D341Med (cell line): ENCODE data around the gene ADPRH.
"Not testable (repeated sequence)": the region's sequence is repeated elsewhere in the genome, so short reads cannot be mapped to it uniquely, and the experiment has no call there.

ENCODE experiments used
- DNase-seq: peaks from one replicate; pipeline ENCODE4 v3.0.0; 2012; ENCODE audit warnings: low spot score

ADPRH gene

DNA sequence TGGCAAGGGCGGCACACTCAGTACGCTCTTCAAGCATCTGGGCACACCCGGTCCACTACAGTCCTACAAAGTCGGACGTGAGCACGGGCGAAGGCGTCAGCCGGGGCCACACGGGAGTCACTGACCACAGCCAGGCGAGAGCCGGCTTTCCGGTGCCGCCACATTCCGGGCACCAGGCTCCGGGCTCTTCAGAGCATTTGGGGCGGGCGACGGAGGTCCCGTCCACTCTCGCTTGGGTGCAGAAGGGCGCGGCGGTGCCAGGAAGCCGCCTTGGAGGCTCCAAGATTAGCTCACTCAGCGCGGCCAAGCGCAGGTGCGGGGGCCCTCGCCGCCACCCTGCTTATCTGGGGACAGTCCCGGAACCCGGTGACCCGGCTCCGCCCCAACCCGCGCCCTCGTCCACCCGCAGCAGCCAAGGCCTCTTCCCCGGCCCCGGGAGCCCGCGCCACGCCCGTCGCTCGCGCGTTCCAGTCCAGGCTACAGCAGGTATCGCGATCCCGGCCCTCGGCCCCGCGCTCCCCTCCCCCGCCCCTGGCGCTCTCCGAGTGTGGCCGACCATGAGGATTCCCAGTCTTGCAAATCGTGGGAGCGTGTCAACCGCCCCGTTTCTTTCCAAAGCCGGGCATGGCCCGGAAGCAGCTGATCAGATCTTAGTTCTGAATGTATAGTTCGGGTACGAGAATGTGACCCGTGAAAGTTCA, at the start of gene ADPRH:
TSS of gene ADPRH (plus strand) at position 127 of the 701 bp plus-strand sequence. CDS start 2,678 bp downstream, outside the sequence.
- DNase-seq, result peak; percentile 43

DNA sequence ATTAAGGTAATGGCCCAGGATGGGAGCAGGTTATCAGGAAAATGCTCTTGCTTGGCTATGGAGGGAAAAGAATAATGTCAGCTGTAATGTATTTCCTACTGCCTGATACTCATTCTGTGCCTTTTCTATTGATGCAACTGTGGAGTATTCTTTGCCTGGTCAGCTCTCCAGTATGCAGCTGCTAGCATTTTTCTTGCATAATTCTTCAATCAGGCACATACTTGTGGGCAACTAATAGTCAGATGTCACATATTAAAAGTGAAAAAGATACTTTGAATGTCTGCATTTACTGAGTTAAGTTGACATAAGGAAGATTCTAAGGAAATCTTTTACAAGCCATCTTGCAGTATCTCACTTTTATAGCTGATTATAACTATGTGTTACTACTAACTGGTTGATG, 49.4 kb upstream of the ADPRH start:
- no peak for DNase-seq

DNA sequence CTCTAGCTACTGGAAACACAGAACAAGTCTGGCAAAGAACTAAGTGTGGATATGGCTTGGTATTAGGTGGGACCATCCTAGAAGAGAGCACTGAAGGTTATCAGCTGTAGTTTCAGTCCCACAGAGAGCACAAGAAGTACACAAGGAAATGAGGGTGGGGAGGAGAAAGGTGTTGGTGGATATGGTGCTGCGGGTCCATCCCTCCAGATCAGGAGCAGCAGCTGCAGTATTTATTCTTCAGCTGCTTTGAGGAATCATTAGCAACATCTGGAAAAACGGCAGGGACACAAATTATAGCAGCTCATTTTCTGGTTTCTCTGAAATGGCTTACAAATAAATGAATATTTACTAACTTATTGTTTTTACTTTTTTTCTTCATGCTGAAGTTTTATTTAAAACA, 48.8 kb upstream of the ADPRH start:
- DNase-seq, result no peak

DNA sequence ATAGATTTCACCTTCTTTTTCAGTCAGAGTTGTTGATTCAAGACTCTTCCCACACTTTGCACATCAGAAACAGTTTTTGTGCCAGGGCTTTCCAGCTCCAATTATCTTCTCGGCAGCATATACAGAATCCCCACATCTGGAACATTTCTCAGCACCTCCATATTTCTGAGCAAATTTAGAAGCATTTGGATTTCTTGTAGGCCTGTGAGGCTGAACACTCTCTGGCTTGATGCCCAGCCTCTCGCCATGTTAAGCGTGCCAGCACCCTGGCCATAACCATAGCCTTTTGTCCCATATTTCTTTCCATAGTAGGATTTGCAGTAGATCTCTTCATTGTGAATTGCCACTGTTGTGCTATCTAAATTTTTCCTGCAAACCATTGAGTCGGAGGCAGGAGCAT, 48.1 kb upstream of the ADPRH start:
- DNase-seq, result no peak

DNA sequence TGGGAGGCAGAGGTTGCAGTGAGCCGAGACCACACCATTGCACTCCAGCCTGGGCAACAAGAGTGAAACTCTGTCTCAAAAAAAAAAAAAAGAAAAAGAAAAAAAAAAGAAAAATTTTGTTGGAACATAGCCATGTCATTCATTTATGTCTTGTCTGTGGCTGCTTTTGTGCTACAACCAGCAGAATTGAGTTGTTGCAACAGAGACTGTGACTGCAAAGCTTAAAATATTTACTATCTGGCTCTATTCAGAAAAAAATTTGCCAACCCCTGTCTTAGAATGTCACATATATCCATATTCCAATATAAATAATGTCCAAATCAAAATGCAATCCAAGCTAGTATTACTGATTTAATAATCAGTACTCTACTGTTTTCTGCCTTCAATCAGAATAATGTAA, 45.0 kb upstream of the ADPRH start:
- DNase-seq, result no peak

DNA sequence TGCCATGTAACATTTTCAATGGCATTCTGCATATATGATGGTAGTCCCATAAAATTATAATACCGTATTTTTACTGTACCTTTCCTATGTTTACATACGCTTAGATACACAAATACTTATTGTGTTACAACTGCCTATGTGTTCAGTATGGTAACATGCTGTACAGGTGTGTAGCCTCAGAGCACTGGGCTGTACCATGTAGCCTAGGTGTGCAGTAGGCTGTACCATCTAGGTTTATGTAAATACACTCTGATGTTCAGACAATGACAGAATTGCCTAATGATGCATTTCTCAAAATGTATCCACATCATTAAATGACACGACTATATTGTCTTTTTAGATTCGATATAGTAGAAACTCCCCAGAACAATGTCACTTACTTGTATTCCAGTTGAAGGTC, 42.5 kb upstream of the ADPRH start:
- DNase-seq, result no peak

DNA sequence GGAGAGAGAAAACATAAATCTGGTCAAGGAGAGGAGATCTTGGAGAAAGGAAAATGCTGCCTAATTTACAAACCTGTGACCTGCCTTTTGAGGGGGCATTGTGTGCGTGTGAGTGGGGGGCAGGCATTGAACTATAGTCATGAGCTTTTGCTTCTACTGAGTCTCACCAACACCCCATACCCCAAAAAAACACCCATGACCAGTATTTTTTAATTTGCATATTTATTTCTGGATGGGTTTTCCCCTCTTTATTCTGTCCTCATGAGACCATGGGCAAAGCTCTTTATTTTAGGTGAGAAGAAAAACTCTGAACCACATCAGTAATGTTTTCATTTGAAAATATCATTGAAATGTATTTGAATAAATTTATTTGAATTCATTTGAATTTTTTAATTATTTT, 40.5 kb upstream of the ADPRH start:
- no peak for DNase-seq

DNA sequence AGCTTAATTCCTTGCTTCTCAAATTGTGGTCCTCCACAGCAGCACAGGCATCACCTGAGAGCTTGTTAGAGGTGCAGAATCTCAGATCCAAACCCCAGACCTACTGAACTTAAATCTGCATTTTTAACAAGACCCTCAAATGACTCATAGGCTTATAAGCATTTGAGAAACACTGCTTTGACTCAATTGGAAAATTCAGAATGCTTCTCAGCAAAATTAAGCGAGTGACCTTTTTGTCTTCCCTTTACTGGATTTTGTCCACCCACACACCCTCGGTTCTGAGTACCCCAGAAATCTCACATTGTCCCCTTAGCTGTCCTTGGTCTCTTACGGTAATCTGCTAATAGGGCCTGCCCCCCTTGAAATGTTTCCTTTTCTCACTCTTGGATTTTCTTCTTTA, 37.7 kb upstream of the ADPRH start:
- no peak for DNase-seq

DNA sequence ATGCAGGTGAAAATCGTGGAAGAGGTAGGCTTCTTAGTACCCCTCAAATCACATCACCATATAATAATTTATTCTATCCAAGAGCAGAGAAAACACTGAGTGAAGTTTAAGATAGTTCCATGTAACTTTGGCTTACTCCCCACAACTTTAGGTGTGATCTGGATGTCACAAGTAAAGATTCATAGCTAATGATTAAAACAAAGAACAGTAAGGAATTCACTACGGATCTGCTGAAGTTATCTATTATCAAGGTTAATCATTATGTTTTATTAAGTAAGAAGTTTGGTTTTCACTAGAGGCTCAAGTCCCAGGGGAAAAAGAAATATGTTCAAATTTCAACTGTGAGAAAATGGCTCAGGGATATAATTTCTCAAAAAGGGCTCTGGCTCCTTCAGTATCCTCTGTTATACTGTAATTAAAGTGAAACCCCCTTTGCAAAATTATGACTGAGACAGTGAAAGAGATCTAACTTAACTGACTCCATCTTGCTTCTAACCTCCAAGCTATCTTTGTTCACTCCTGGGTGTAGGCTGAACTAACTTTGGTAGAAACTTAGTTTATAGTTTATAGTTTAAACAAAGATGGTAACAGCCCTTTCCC, 37.0 kb upstream of the ADPRH start:
- no peak for DNase-seq

DNA sequence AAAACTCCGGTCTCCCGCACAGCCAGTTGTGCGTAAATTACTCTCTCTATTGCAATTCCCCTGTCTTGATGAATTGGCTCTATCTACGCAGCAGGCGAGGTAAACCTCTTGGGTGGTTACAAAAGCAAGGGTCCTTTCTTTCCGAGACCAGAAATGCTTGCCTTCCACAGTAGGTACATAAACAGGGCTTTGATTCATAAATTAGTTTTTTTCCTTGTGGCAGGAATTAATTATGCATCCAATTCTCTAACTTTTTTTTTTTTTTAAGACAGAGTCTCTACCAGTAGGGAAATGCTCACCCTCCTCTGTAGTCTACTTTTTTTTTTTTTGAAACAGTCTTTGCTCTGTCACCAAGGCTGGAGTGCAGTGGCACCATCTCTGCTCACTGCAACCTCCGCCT, 36.1 kb upstream of the ADPRH start:
- DNase-seq, result no peak

DNA sequence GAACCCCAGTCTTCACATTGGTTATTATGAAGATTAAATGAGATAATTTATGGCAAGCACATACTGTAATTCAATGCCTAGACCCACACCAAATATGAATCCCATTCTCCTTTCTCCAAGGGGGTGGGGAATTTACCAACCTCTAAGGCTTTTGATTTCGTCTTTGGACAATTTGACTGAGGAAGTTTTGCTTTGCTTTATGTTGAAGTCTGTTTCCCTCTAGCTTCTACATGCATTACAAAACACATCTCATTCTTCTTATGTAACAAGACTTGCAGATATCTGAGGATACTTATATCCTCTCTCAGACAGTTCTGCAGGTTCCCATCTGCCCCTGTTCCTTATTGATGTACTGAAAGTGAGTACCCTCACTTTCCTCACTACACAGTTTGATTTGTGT, 32.1 kb upstream of the ADPRH start:
- DNase-seq, result no peak

DNA sequence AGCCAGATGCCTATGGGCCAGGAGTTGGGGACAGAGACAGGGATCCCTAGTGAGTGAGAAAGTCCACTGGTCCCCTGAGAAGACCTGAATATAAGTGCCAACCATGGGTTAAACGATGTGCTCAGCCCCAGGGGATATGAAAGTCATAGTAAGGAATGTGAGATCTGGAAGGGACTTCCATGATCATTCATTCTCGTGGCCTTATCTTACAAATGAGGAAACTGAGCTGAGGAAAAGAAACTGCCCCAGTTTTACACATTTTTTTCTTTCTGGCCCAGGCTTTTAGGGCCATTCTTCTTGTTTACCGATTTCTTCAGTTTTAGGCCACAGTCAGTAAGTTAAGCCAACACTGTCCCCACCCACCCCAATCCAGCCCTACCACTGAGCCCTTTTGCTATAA, 31.0 kb upstream of the ADPRH start:
- no peak for DNase-seq

DNA sequence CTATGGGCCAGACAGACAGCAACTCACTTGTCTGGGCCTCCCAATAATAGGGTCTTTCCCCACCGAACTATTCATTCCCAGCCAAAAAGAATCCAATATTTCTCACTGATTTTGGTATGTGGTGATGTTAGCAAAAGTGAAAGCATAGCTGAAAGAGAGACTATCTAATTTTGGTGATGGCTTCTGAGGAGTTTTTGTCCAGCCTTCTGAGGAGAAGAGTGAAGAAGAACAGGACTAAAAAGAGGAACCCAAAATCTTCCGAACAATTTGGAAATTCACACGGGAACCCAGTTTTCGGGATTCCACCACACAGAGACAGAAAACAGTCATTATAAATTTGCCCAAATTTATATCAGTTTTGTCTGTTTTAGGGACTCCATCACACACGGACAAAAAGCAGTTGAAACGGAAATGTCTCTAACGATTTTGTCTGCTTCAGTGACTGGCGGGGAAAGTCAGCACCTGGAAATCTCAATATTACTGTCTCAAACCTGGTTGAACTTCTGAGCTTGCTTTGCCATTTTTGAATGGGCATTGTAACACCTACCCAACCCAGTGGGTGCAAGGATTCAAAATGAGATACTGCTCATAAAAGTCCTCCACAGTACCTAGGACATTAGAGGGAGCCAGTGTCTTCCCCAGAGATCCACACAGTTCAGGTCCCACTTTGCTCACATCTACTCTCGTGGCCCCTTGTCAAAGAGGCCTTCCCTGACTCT, 28.9 kb upstream of the ADPRH start:
- no peak for DNase-seq

DNA sequence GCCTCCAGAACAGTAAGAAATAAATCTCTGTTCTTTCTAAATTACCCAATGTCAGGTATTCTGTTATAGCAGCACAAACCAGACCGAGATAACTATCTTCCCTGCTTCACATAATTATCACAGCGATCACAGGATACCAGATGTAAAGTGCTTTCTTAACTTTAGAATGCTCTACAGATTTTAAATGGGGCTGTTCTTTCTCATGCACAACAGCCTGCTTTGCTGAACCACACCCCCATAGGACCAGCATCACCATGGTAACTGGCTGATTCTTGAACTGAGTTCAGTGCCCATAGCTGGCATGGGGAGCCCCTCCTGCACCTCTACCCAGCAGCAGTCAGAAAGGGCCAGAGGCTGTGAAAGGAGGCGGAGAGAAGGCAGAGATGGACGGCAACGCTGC, 27.7 kb upstream of the ADPRH start:
- no peak for DNase-seq

DNA sequence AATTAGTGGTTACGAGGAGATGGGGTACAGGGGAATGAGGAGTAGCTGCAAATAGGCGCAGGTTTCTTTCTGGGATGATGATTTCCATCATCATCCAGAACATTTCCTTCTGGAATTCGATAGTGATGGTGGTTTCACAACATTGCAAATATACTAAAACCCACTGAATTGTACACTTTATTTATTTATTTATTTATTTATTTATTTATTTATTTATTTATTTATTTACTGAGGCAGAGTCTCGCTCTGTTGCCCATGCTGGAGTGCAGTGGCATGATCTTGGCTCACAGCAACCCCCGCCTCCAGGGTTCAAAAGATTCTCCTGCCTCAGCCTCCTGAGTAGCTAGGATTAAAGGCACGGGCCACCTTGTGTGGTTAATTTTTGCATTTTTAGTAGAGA, 26.4 kb upstream of the ADPRH start:
- not testable (repeated sequence) for DNase-seq

DNA sequence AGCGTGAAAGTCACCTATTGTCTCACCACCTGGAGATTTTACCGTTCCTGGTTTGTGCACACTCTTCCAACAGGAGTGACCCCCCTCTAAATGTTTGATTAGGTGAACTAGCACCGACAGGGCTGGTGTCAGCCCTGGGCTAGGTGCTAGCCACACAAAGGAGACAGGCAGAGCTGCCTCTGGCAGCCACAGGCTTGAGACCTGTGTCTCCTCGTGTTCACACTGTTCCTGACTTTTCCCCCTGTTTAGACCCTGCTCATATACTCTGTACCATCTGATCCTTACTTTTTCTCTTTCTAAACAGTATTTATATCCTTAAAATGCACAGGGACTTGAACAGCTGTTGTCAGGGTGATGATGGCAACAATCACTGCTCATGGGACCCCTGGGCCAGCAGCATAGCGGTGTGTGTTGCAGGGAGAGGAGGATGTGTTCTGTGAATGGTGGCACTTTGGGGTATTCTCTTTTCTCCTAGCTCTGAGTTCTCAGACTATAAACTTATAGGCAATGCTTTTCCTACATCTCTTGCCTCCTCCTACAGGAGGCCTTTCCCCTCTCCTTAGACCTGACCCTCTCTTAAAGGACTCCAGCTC, 25.4 kb upstream of the ADPRH start:
- DNase-seq, result no peak

DNA sequence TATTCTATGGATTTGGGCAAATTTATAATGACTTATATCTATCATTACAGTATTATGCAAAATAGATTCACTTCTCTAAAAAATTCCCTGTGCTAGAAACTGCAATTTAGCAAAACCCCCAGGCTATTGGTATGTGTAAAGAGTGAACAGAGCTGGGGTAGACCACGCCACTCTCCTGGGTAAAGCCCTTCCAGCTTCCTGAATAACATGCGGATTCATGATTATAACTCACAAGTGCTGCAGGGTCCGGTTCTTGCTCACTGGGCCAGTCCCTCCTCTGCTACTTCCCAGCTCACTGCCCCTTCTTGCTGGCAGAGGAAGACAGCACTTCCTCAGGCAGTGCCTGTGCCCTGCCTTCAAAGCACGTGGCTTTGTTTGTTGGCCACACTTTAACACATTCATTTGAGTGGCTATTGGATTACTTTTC, 24.0 kb upstream of the ADPRH start:
- no peak for DNase-seq

DNA sequence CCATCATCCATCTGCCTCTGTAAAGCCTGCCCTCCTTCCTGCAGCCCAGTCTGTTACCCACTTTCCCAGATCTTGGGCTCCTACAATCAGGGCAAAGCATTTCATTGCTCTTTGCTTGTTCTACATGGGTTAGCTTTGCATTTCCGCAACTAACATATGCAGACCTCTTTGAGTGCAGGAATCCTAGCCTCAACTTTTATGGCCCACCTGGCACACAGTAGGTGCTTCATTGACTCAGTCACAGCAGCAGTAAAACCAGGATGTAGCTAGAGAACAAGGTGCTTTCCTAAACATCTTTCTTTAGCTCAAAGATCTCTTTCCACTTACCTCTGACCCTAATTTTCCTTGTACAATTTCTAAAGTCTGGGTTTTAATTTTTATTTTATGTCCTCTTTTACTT, 23.4 kb upstream of the ADPRH start:
- no peak for DNase-seq

DNA sequence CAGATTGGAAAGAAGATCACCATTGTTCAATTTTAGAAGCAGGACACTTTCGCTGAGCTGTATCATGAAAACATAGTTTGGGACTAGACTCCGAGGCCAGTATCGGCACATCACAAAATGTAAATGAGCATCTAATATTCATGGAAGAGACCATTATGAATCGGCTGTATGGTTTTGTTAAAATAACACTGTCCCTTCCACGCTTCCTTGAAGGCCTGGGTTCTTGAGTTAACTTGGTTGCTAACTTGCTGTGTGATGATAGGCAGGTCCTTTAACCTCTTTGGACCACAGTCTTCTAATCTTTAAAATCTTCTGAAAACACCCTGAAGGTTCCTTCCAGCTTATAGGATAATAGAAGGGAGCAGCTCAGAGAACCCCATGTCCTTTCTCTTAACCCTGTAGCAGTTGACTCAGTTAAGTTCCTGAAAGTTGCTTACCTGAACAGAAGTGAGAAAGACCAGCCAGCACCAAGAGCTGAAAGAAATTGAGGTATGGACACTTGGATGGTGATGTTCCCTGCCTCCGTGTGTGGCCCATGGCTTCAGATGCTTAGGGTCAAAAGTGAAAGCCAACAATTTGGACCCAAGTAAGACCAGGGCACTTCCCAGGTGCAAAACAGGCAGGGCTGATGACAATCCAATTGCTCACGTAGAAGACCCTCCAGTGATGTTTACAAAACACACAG, 22.0 kb upstream of the ADPRH start:
- DNase-seq, result no peak

DNA sequence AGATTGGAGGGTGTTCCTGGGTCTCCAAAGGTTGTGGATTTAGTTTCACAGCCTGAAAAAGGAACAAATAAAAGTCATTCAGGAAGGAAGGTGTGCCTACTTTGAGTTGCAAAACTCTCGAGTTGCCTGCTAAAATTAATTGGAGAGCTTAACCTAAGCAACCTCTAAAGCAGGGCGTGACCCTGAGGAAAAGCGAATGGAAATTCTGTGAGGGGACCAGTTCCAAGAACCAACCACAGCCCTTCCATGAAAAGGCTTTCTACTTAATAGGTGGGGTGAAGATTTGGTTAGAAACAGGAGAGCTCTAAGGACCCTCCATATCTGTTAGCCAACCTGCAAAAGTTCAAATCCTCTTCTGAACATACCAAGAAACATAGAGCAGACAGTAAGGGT, 21.4 kb upstream of the ADPRH start:
- DNase-seq, result no peak

DNA sequence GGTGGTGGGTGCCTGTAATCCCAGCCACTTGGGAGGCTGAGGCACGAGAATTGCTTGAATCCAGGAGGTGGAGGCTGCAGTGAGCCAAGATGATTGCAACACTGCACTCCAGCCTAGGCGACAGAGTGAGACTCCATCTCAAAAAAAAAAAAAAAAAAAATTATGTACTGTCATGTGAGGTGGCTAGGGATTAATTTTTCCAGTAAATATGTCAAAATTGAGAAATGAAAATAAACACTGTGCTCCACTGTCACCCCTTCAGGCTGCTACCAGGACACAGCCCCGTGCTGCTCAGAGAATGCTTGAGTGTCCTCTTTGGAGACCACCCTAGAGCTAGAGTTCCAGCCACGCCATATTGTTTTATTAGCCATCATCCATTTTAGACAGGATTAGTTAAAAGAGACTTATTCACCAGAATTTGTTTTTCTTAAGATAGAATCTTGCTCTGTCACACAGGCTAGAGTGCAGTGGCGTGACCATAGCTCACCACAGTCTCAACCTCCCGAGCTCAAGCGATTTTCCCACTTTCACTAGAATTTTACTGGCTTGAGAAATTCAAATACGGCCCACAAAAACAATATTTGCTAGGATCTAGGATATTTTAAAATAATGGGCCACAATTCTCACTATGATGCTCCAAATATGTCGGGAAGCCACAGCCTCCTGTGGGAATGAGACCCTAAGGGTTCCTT, 20.5 kb upstream of the ADPRH start:
- DNase-seq, result no peak

DNA sequence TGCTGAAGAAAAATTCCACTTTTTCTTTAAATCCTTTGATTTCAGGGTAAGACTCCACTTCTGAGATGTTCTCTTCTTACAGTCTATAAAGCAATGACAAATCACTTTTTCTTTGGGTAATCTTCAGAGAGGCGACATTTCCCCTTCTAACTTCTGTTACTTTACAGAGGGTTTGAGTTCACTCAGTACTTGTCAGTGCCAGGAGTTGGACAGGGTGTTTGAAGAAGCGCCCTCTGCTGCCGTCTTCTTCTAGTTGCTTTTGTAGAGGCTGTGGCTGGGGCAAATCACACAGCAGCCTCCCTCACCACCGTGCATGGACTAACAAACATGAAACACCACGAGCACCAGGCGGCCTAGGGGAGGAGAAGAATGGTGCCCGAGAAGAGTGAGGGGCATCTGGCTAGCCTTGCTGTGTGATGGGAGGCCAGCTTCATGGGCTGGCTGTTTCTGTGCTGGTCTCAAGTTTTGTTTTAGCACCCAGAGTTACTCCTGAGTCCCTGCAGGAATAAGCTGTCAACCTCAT, 19.8 kb upstream of the ADPRH start, which contains the start of gene CD80:
TSS of gene CD80 (minus strand) at position 174 of the 523 bp plus-strand sequence. CDS start 1,886 bp downstream, outside the sequence.
- DNase-seq, result peak; percentile 47
